Smooth muscle cell (in vitro differentiated cells): ENCODE measurements around the gene VAC14. TPM values are rescaled to one million over a fixed set of nuclear protein-coding genes. Genes with fewer than 3 reads are reported as not detected.

Source experiments
- DNase-seq: peaks from one replicate; lab custom pipeline; 2025; ENCODE audit not compliant: unreplicated experiment; lab: John Stamatoyannopoulos, UW
- H2AFZ ChIP-seq: fragments of 200-600 bp; sonication (generic); 2 replicates; pipeline ENCODE4 v1.6.0; 2016; ENCODE audit warnings: antibody characterized with exemption, low read depth, mild to moderate bottlenecking
- H3F3A ChIP-seq: fragments of 200-600 bp; sonication (generic); 2 replicates; pipeline ENCODE4 v1.6.0; 2017; ENCODE audit warnings: antibody characterized with exemption, low read depth
- H3K27ac ChIP-seq: fragments of 200-600 bp; sonication (generic); 2 replicates; pipeline ENCODE4 v1.5.1; 2016; ENCODE audit warnings: low read depth, mild to moderate bottlenecking
- H3K27me3 ChIP-seq: fragments of 200-600 bp; sonication (generic); 2 replicates; pipeline ENCODE4 v1.6.1; 2016; ENCODE audit warnings: low read depth, mild to moderate bottlenecking
- H3K36me3 ChIP-seq: fragments of 200-600 bp; sonication (generic); 2 replicates; pipeline ENCODE4 v1.5.1; 2016; ENCODE audit warnings: low read depth
- H3K4me1 ChIP-seq: fragments of 200-600 bp; sonication (generic); 2 replicates; pipeline ENCODE4 v1.5.1; 2016; ENCODE audit warnings: low read depth
- H3K4me2 ChIP-seq: fragments of 200-600 bp; sonication (generic); 2 replicates; pipeline ENCODE4 v1.6.0; 2016; ENCODE audit warnings: mild to moderate bottlenecking
- H3K4me3 ChIP-seq: fragments of 200-600 bp; sonication (generic); 2 replicates; pipeline ENCODE4 v1.5.1; 2016; ENCODE audit warnings: mild to moderate bottlenecking
- H3K79me2 ChIP-seq: fragments of 200-600 bp; sonication (generic); 2 replicates; pipeline ENCODE4 v1.6.0; 2016; ENCODE audit warnings: low read depth, mild to moderate bottlenecking
- H3K9ac ChIP-seq: fragments of 200-600 bp; sonication (generic); 2 replicates; pipeline ENCODE4 v1.6.0; 2016; ENCODE audit warnings: low read depth
- H3K9me3 ChIP-seq: fragments of 200-600 bp; sonication (generic); replicated peaks from 2 replicates; pipeline ENCODE4 v1.5.1; 2016; ENCODE audit warnings: low read depth
- H4K20me1 ChIP-seq: fragments of 200-600 bp; sonication (generic); 2 replicates; pipeline ENCODE4 v1.6.0; 2016; ENCODE audit warnings: low read depth
- WGBS: methylation state at CpG from one replicate; pipeline ENCODE4 v1.1.7; 2016; ENCODE audit warnings: low lambda C conversion rate; 5-methylcytosine and 5-hydroxymethylcytosine counted together
- polyA plus RNA-seq: library from polyadenylated mRNA; unstranded; fragments of >200 nt; fragmentation: Nextera tagmentation; extraction: Ambion mirVana; gene quantifications from 2 replicates; pipeline ENCODE4 v1.2.1, GENCODE V29; 2016
- total RNA-seq: library from RNA; depleted of rRNA; stranded (reverse); fragments of >200 nt; gene quantifications from 2 replicates; pipeline ENCODE4 v1.2.3, GENCODE V29; 2014
- TF ChIP-seq, protein P1 (sequence below): fragments of 200-600 bp; sonication (generic); IDR thresholded peaks from 2 replicates; pipeline ENCODE4 v1.5.1; 2017; ENCODE audit warnings: borderline replicate concordance, mild to moderate bottlenecking, antibody characterized with exemption; ENCODE audit not compliant: insufficient read depth, poor library complexity, severe bottlenecking

VAC14 gene
- total and polyA plus RNA-seq, 2 experiments from 2014 or later, result 27.9 to 52.3 TPM

- Histone ChIP-seq H3K27me3 (no peaks in the 10 kb centered on the region), H2AFZ (no peak overlapping the region), H3K9ac (no peak overlapping the region), H3K4me1 (no peaks in the 10 kb centered on the region), H3K4me2 (no peak overlapping the region), H3K9me3 (no peaks in the 10 kb centered on the region), H3K36me3 (no peaks in the 10 kb centered on the region), H3K79me2 (no peaks in the 10 kb centered on the region), H4K20me1 (no peaks in the 10 kb centered on the region), H3K27ac (no peak overlapping the region), H3K4me3 (no peak overlapping the region), H3F3A (no peaks in the 10 kb centered on the region)
- TF ChIP-seq, protein P1, sequence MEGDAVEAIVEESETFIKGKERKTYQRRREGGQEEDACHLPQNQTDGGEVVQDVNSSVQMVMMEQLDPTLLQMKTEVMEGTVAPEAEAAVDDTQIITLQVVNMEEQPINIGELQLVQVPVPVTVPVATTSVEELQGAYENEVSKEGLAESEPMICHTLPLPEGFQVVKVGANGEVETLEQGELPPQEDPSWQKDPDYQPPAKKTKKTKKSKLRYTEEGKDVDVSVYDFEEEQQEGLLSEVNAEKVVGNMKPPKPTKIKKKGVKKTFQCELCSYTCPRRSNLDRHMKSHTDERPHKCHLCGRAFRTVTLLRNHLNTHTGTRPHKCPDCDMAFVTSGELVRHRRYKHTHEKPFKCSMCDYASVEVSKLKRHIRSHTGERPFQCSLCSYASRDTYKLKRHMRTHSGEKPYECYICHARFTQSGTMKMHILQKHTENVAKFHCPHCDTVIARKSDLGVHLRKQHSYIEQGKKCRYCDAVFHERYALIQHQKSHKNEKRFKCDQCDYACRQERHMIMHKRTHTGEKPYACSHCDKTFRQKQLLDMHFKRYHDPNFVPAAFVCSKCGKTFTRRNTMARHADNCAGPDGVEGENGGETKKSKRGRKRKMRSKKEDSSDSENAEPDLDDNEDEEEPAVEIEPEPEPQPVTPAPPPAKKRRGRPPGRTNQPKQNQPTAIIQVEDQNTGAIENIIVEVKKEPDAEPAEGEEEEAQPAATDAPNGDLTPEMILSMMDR, result no peak
- WGBS, result 90% methylated on average over 15 of the region's 17 CpGs
- DNase-seq, result no peak
Observed at GRCh38 chr16:70661534-70661917, 139.4 kb downstream of the VAC14 start.

- 75% methylated on average over 6 of the region's 7 CpGs for WGBS
- Histone ChIP-seq H3F3A (no peaks in the 10 kb centered on the region), H3K9ac (no peak overlapping the region), H3K27ac (no peak overlapping the region), H3K9me3 (no peaks in the 10 kb centered on the region), H2AFZ (no peak overlapping the region), H3K4me1 (no peaks in the 10 kb centered on the region), H3K4me2 (no peak overlapping the region), H3K79me2 (no peaks in the 10 kb centered on the region), H3K36me3 (no peaks in the 10 kb centered on the region), H3K27me3 (no peaks in the 10 kb centered on the region), H4K20me1 (no peaks in the 10 kb centered on the region), H3K4me3 (no peak overlapping the region)
- no peak for DNase-seq
- TF ChIP-seq, protein P1, result no peak
Observed at GRCh38 chr16:70660672-70661350, 140.1 kb downstream of the VAC14 start.

GRCh38 chr16:70659953-70660671, 140.8 kb downstream of the VAC14 start:
- Histone ChIP-seq H3K79me2 (no peaks in the 10 kb centered on the region), H3F3A (no peaks in the 10 kb centered on the region), H3K9me3 (no peaks in the 10 kb centered on the region), H3K4me3 (no peak overlapping the region), H3K4me2 (no peak overlapping the region), H3K9ac (no peak overlapping the region), H3K36me3 (no peaks in the 10 kb centered on the region), H2AFZ (no peak overlapping the region), H3K27ac (no peak overlapping the region), H3K27me3 (no peaks in the 10 kb centered on the region), H4K20me1 (no peaks in the 10 kb centered on the region), H3K4me1 (no peaks in the 10 kb centered on the region)
- TF ChIP-seq, protein P1, result no peak
- 92% methylated on average over 11 of the region's 16 CpGs for WGBS
- DNase-seq, result no peak
